GM12891 (cell line): Measurements from ENCODE around the gene KCNJ4.

ENCODE experiments used
- PAX5 ChIP-seq: IDR thresholded peaks from 2 replicates; pipeline ENCODE4 v1.6.1; 2011; ENCODE audit warnings: low read length, moderate library complexity, mild to moderate bottlenecking; ENCODE audit not compliant: insufficient read depth, severe bottlenecking
- POLR2A ChIP-seq: IDR thresholded peaks from 2 replicates; pipeline ENCODE4 v1.6.1; 2011; ENCODE audit warnings: low read depth, low read length, control low read depth
- POLR2AphosphoS5 ChIP-seq: IDR thresholded peaks from 2 replicates; pipeline ENCODE4 v1.6.1; 2011; ENCODE audit warnings: low read depth, low read length, control low read depth
- SPI1 ChIP-seq: IDR thresholded peaks from 2 replicates; pipeline ENCODE4 v1.6.1; 2011; ENCODE audit warnings: low read depth, low read length, control low read depth
- TAF1 ChIP-seq: IDR thresholded peaks from 2 replicates; pipeline ENCODE4 v1.6.1; 2011; ENCODE audit warnings: low read depth, low read length, control low read depth

DNA sequence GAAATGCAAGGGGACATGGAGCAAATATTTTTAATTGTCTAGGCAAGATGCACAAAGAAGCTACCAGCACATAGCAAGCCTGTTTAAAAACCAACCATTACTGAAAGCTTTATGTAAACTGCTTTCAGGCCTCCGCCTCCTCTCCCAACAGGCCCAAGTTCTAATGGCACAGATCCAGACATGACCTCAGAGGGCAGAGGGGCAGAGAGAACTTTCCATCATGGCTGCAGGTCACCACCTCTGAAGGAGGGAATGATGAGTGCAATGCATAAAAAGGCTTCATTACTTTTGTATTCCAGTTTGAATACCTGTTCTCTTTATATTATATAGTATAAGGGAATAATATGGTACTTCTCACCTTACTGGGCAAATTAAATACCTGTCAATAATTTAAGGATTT lies 35.9 kb upstream of the KCNJ4 start:
- TF ChIP-seq TAF1, result no peak
- no peak for TF ChIP-seq POLR2A
- no peak for TF ChIP-seq POLR2AphosphoS5
- no peak for TF ChIP-seq SPI1
- TF ChIP-seq PAX5, result no peak
